ENCODE results near the gene RPS6KB1.
"Not testable (repeated sequence)": the region's sequence is repeated elsewhere in the genome, so short reads cannot be mapped to it uniquely, and the experiment has no call there.

The RPS6KB1 gene

GRCh38 chr17:59941131-59941530 lies 48.2 kb downstream of the RPS6KB1 start:
- no peak for DNase-seq (ENCODE audit: low spot score)

- DNase-seq (ENCODE audit: low spot score), result not testable (repeated sequence)
Measured at GRCh38 chr17:59946433-59946832, 53.5 kb downstream of the RPS6KB1 start.

- DNase-seq (ENCODE audit: low spot score), result not testable (repeated sequence)
Measured at GRCh38 chr17:59947310-59947709, 54.4 kb downstream of the RPS6KB1 start.

- DNase-seq (ENCODE audit: low spot score), result no peak
Measured at GRCh38 chr17:59950049-59950448, 57.1 kb downstream of the RPS6KB1 start.

GRCh38 chr17:59954856-59955255 lies 61.9 kb downstream of the RPS6KB1 start:
- DNase-seq (ENCODE audit: low spot score), result no peak

GRCh38 chr17:59959574-59959973 lies 66.7 kb downstream of the RPS6KB1 start:
- not testable (repeated sequence) for DNase-seq (ENCODE audit: low spot score)

GRCh38 chr17:59962739-59963318 lies 69.9 kb downstream of the RPS6KB1 start:
- no peak for DNase-seq (ENCODE audit: low spot score)

- DNase-seq (ENCODE audit: low spot score), result peak; percentile 71
Measured at GRCh38 chr17:59963738-59964481, 71.0 kb downstream of the RPS6KB1 start.

- peak; percentile 98 for DNase-seq (ENCODE audit: low spot score)
Measured at GRCh38 chr17:59964482-59965328, 71.8 kb downstream of the RPS6KB1 start, which contains the start of gene RNFT1. TSS of gene RNFT1 (minus strand) at chr17:59964740. CDS start at chr17:59964663, 77 bp downstream.

GRCh38 chr17:59971771-59972170 lies 78.8 kb downstream of the RPS6KB1 start:
- DNase-seq (ENCODE audit: low spot score), result not testable (repeated sequence)

- DNase-seq (ENCODE audit: low spot score), result no peak
Measured at GRCh38 chr17:59972778-59973177, 79.9 kb downstream of the RPS6KB1 start.

- DNase-seq (ENCODE audit: low spot score), result not testable (repeated sequence)
Measured at GRCh38 chr17:59973483-59973882, 80.6 kb downstream of the RPS6KB1 start.

- not testable (repeated sequence) for DNase-seq (ENCODE audit: low spot score)
Measured at GRCh38 chr17:59975166-59975565, 82.2 kb downstream of the RPS6KB1 start.

- DNase-seq (ENCODE audit: low spot score), result not testable (repeated sequence)
Measured at GRCh38 chr17:59996608-59997007, 103.7 kb downstream of the RPS6KB1 start.

Data from AG20443 (cell line).